Activated naive CD4-positive, alpha-beta T cell treated with anti-CD3 and anti-CD28 coated beads, Interleukin-2, amount 50 U/mL, for 24 hours (primary cell): ENCODE results near the gene MARS1.

ENCODE experiments used
- H3K27ac Mint-ChIP-seq: one replicate; pipeline ENCODE4 v1.8.0; 2021; ENCODE audit warnings: mild to moderate bottlenecking, mixed read lengths
- H3K27me3 Mint-ChIP-seq: one replicate; pipeline ENCODE4 v1.8.0; 2021; ENCODE audit warnings: mixed read lengths
- H3K36me3 Mint-ChIP-seq: one replicate; pipeline ENCODE4 v1.8.0; 2021; ENCODE audit warnings: mixed read lengths
- H3K4me1 Mint-ChIP-seq: one replicate; pipeline ENCODE4 v1.8.0; 2021; ENCODE audit warnings: mixed read lengths
- H3K4me3 Mint-ChIP-seq: one replicate; pipeline ENCODE4 v1.8.0; 2021; ENCODE audit warnings: mild to moderate bottlenecking, mixed read lengths
- H3K9me3 Mint-ChIP-seq: one replicate; pipeline ENCODE4 v1.8.0; 2021; ENCODE audit warnings: mixed read lengths

Gene MARS1

DNA sequence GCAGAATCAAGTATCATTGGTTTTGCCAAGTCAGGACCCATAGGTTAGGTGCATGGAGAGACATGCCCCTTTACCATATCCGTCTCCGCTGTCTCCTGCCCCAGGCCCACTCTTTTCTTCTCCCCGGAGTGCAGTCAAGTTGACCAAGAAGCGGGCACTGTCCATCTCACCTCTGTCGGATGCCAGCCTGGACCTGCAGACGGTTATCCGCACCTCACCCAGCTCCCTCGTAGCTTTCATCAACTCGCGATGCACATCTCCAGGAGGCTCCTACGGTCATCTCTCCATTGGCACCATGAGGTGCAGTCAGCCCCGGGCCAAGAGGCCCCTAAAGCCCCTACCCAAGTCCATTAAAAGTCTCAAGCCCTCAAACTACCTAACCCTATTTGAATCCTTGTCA is 23.3 kb upstream of the MARS1 start:
- Mint-ChIP-seq H3K27ac (no peak overlapping the region), H3K36me3 (peaks cover 7% of the 10 kb centered on the region), H3K4me1 (peaks cover 46% of the 10 kb centered on the region), H3K9me3 (no peaks in the 10 kb centered on the region), H3K4me3 (no peak overlapping the region), H3K27me3 (peaks cover 2% of the 10 kb centered on the region)

DNA sequence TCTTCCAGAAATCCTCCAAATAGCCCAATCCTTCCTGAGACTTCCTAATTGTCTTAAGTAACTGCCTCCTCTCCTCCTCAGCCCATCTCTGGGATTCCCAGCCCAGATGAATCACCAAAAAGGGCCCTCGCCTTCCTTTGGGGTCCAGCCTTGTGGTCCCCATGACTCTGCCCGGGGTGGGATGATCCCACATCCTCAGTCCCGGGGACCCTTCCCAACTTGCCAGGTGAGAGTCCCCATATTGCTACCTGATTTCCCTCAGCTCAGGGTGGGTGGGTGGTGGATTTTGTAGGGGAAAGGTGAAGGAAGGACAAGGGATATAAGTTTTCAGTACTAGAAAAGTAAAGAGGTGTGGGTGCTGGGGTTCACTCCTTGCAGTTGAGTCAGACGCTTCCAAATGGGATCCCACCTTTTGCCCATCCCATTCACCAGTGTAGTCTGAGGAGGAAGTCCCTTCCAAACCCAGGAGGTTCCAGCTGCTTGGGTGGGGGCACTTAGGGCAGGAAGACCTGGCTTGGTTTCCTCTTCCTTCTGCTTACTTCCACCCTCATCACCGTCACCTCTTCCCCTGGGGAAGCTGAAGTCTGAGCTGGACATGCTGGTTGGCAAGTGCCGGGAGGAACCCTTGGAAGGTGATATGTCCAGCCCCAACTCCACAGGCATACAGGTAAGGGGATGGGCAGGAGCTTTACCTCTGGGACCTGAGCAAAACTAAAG is 22.7 kb upstream of the MARS1 start:
- Mint-ChIP-seq H3K9me3 (no peaks in the 10 kb centered on the region), H3K27ac (peak overlapping the region; percentile 53), H3K36me3 (peaks cover 7% of the 10 kb centered on the region), H3K4me3 (no peak overlapping the region), H3K4me1 (peaks cover 45% of the 10 kb centered on the region), H3K27me3 (peaks cover 2% of the 10 kb centered on the region)

DNA sequence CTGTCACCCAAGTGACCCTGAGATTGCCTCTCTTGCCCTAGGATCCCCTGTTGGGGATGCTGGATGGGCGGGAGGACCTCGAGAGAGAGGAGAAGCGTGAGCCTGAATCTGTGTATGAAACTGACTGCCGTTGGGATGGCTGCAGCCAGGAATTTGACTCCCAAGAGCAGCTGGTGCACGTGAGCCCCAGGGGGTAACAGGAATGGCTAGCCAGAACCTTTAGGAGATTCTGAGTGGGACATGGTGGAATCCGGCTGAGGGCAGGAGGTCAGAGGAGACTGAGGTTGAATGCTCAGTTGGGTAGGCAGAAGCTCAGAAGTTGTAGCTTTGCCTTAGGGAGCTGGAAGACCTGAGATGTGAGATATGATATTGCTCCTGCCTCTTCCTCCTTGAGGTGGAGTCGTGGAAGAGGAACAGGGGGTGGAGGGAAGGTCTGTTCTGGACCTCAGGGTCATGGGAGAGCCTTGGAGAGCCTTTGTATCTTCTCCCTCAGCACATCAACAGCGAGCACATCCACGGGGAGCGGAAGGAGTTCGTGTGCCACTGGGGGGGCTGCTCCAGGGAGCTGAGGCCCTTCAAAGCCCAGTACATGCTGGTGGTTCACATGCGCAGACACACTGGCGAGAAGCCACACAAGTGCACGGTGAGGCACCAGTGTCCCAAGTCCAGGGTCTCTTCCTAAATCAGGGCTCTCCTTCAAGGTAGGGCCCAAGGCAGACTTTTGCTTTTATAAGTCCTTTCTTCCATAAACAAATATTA is 21.9 kb upstream of the MARS1 start:
- Mint-ChIP-seq H3K4me1 (peaks cover 41% of the 10 kb centered on the region), H3K27me3 (no peaks in the 10 kb centered on the region), H3K36me3 (peaks cover 7% of the 10 kb centered on the region), H3K4me3 (no peak overlapping the region), H3K9me3 (no peaks in the 10 kb centered on the region), H3K27ac (peak overlapping the region; percentile 53)

DNA sequence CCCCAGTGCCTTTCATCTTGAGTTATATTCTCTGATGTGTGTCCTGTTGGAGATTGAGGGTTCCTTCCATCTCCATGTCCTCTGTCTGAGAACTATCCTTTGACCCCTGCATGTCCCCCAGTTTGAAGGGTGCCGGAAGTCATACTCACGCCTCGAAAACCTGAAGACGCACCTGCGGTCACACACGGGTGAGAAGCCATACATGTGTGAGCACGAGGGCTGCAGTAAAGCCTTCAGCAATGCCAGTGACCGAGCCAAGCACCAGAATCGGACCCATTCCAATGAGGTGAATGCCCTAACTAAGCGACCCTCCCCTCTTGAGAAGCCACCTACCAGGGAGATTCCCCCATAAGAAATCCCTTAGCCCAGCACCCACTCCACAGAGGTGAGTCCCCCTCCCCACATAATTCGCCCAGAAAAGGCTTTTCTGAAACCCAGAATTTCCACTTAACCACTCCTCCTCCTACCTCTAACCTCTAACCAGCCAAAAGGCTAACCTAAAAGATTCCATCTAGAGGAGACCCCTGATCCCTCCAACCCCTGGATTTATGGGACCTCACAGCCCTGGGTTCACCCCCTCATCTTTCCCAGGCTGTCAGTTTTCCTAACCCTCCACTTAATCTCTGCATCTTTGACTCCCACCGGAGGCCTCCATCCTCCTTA is 20.5 kb upstream of the MARS1 start:
- H3K4me3 Mint-ChIP-seq: no peak overlapping the region
- H3K36me3 Mint-ChIP-seq: peaks cover 10% of the 10 kb centered on the region
- peak overlapping the region; percentile 19 for H3K27ac Mint-ChIP-seq
- H3K4me1 Mint-ChIP-seq: peaks cover 43% of the 10 kb centered on the region
- no peaks in the 10 kb centered on the region for H3K9me3 Mint-ChIP-seq
- no peaks in the 10 kb centered on the region for H3K27me3 Mint-ChIP-seq

DNA sequence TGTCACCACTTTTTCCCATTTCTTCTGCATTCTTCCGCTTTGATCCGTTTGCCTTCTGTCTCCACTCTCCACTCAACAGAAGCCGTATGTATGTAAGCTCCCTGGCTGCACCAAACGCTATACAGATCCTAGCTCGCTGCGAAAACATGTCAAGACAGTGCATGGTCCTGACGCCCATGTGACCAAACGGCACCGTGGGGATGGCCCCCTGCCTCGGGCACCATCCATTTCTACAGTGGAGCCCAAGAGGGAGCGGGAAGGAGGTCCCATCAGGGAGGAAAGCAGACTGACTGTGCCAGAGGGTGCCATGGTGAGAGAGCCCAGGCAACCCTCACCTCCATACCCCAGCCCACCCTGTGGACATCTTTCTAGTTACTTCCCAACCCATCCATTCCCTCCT is 20.0 kb upstream of the MARS1 start:
- Mint-ChIP-seq H3K36me3 (peaks cover 10% of the 10 kb centered on the region), H3K27ac (peak overlapping the region; percentile 41), H3K4me1 (peaks cover 43% of the 10 kb centered on the region), H3K4me3 (no peak overlapping the region), H3K9me3 (no peaks in the 10 kb centered on the region), H3K27me3 (no peaks in the 10 kb centered on the region)

DNA sequence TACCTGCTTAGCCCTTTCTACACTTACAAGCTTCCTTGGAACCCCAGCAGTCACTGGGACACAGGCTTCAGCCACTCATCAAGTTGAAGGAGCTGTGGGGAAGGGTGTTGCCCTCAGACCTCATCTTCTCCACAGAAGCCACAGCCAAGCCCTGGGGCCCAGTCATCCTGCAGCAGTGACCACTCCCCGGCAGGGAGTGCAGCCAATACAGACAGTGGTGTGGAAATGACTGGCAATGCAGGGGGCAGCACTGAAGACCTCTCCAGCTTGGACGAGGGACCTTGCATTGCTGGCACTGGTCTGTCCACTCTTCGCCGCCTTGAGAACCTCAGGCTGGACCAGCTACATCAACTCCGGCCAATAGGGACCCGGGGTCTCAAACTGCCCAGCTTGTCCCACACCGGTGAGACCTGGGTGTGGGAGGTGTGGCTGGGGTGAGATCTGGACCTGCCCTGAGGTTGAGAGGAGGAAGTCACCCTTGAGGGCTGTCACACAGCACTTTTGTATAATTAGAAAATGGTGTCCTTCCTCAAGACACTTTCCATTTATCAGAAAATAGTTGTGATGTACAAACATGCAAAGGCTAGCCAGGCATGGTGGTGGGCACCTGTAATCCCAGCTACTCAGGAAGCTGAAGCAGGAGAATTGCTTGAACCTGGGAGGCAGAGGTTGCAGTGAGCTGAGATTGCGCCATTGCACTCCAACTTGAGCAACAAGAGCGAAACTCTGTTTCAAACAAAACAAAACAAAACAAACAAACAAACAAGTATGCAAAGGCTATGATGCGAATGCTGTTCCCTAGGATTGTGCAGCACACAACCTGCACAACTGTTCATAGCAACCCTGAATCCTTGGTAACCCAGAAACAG is 18.3 kb upstream of the MARS1 start:
- no peaks in the 10 kb centered on the region for H3K9me3 Mint-ChIP-seq
- H3K27me3 Mint-ChIP-seq: no peaks in the 10 kb centered on the region
- H3K27ac Mint-ChIP-seq: no peak overlapping the region
- H3K36me3 Mint-ChIP-seq: peaks cover 17% of the 10 kb centered on the region
- peaks cover 55% of the 10 kb centered on the region for H3K4me1 Mint-ChIP-seq
- no peak overlapping the region for H3K4me3 Mint-ChIP-seq

DNA sequence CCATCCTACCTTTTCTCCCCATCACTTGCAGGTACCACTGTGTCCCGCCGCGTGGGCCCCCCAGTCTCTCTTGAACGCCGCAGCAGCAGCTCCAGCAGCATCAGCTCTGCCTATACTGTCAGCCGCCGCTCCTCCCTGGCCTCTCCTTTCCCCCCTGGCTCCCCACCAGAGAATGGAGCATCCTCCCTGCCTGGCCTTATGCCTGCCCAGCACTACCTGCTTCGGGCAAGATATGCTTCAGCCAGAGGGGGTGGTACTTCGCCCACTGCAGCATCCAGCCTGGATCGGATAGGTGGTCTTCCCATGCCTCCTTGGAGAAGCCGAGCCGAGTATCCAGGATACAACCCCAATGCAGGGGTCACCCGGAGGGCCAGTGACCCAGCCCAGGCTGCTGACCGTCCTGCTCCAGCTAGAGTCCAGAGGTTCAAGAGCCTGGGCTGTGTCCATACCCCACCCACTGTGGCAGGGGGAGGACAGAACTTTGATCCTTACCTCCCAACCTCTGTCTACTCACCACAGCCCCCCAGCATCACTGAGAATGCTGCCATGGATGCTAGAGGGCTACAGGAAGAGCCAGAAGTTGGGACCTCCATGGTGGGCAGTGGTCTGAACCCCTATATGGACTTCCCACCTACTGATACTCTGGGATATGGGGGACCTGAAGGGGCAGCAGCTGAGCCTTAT is 17.4 kb upstream of the MARS1 start:
- Mint-ChIP-seq H3K36me3 (peaks cover 20% of the 10 kb centered on the region), H3K9me3 (no peaks in the 10 kb centered on the region), H3K4me1 (peaks cover 56% of the 10 kb centered on the region), H3K27me3 (no peaks in the 10 kb centered on the region), H3K27ac (no peak overlapping the region), H3K4me3 (no peak overlapping the region)

DNA sequence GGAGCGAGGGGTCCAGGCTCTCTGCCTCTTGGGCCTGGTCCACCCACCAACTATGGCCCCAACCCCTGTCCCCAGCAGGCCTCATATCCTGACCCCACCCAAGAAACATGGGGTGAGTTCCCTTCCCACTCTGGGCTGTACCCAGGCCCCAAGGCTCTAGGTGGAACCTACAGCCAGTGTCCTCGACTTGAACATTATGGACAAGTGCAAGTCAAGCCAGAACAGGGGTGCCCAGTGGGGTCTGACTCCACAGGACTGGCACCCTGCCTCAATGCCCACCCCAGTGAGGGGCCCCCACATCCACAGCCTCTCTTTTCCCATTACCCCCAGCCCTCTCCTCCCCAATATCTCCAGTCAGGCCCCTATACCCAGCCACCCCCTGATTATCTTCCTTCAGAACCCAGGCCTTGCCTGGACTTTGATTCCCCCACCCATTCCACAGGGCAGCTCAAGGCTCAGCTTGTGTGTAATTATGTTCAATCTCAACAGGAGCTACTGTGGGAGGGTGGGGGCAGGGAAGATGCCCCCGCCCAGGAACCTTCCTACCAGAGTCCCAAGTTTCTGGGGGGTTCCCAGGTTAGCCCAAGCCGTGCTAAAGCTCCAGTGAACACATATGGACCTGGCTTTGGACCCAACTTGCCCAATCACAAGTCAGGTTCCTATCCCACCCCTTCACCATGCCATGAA is 16.8 kb upstream of the MARS1 start:
- Mint-ChIP-seq H3K9me3 (no peaks in the 10 kb centered on the region), H3K27ac (peak overlapping the region; percentile 30), H3K27me3 (no peaks in the 10 kb centered on the region), H3K4me1 (peaks cover 50% of the 10 kb centered on the region), H3K4me3 (no peak overlapping the region), H3K36me3 (peaks cover 20% of the 10 kb centered on the region)

DNA sequence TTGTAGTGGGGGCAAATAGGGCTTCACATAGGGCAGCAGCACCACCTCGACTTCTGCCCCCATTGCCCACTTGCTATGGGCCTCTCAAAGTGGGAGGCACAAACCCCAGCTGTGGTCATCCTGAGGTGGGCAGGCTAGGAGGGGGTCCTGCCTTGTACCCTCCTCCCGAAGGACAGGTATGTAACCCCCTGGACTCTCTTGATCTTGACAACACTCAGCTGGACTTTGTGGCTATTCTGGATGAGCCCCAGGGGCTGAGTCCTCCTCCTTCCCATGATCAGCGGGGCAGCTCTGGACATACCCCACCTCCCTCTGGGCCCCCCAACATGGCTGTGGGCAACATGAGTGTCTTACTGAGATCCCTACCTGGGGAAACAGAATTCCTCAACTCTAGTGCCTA is 16.2 kb upstream of the MARS1 start:
- Mint-ChIP-seq H3K27me3 (no peaks in the 10 kb centered on the region), H3K36me3 (peaks cover 20% of the 10 kb centered on the region), H3K4me1 (peaks cover 56% of the 10 kb centered on the region), H3K4me3 (no peak overlapping the region), H3K9me3 (no peaks in the 10 kb centered on the region), H3K27ac (no peak overlapping the region)

DNA sequence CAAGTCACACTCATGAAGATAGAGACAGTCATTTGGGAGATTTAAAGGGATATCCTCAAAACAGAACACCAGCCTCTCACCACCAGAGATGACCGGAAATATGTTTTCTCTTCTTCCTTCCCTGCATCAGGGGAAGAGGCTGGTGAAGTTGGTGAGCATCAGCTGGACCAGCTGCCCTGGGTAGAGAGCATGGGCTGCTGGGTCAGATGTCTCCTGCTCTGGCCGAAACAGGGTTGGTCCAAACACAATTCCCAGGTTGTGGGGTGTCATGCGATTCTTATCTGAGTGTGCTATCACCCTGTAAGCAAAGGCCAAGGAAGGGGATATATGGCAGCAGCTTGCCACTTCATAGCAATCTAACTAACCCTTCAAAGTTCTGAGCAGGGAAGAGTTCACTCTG is 15.5 kb upstream of the MARS1 start:
- peaks cover 63% of the 10 kb centered on the region for H3K4me1 Mint-ChIP-seq
- H3K4me3 Mint-ChIP-seq: no peak overlapping the region
- H3K36me3 Mint-ChIP-seq: peaks cover 17% of the 10 kb centered on the region
- no peaks in the 10 kb centered on the region for H3K27me3 Mint-ChIP-seq
- H3K9me3 Mint-ChIP-seq: no peaks in the 10 kb centered on the region
- H3K27ac Mint-ChIP-seq: peak overlapping the region; percentile 59

DNA sequence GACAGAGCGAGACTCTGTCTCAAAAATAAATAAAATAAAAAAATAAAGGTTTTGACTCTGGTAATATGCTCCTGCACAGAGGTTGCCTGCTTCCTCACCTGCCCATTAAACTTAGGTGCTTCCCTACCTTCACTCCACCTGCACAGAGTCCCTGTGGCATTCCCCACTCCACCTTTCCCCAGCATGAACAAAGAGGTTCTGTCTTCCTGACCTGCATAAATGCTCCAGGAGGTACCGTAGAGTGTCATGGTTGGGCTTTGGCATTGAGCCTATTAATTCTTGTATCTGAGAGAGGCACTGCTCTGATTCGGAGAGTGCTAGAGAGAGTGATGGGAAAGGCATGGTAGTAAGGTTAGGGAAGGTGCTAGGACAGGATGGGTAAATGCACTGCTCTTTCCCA is 14.5 kb upstream of the MARS1 start:
- no peaks in the 10 kb centered on the region for H3K9me3 Mint-ChIP-seq
- H3K4me1 Mint-ChIP-seq: peaks cover 70% of the 10 kb centered on the region
- H3K36me3 Mint-ChIP-seq: peaks cover 13% of the 10 kb centered on the region
- no peaks in the 10 kb centered on the region for H3K27me3 Mint-ChIP-seq
- peak overlapping the region; percentile 48 for H3K27ac Mint-ChIP-seq
- peak overlapping the region; percentile 77 for H3K4me3 Mint-ChIP-seq

DNA sequence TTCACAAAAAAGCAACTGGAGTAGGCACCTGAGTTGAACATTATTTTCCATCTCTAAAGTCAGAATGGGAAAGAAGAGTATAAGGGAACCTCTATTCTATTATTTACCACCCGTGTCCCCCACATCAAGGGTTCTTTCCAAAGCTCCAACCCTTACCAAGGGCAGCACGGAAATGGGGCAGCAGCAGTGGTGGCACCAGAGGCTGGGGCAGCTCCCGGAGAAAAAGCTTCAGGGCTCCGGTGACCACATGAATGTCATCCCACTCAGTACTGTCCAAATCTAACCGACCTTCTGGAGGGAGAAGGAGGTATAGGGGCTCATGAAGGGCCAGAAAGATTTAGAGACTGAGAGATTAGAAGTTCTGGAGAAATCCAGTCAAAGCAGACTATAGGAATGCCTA is 14.0 kb upstream of the MARS1 start:
- H3K4me3 Mint-ChIP-seq: peak overlapping the region; percentile 77
- no peaks in the 10 kb centered on the region for H3K9me3 Mint-ChIP-seq
- peaks cover 12% of the 10 kb centered on the region for H3K36me3 Mint-ChIP-seq
- H3K27ac Mint-ChIP-seq: peak overlapping the region; percentile 69
- no peaks in the 10 kb centered on the region for H3K27me3 Mint-ChIP-seq
- H3K4me1 Mint-ChIP-seq: peaks cover 74% of the 10 kb centered on the region

DNA sequence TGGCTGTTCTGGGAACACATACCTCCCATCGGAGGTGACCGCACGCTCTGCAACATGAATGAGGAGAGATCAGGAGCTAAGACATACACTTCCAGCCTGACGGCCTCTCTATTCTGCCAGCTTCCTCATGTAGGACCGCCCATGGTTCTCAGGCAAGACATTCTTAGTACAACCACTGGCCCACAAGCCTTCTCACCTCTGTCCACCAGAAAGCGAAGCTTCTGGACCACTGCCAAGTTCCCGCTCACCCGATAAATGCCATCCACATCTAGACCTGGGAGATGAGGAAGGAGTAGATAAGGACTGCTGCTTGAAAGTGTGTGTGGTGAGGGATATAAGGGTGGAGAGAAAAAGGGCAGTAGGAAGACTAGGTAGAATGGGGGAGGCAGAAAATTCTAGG is 13.4 kb upstream of the MARS1 start:
- Mint-ChIP-seq H3K27me3 (no peaks in the 10 kb centered on the region), H3K27ac (peak overlapping the region; percentile 69), H3K9me3 (no peaks in the 10 kb centered on the region), H3K4me3 (peak overlapping the region; percentile 77), H3K36me3 (peaks cover 12% of the 10 kb centered on the region), H3K4me1 (peaks cover 79% of the 10 kb centered on the region)

DNA sequence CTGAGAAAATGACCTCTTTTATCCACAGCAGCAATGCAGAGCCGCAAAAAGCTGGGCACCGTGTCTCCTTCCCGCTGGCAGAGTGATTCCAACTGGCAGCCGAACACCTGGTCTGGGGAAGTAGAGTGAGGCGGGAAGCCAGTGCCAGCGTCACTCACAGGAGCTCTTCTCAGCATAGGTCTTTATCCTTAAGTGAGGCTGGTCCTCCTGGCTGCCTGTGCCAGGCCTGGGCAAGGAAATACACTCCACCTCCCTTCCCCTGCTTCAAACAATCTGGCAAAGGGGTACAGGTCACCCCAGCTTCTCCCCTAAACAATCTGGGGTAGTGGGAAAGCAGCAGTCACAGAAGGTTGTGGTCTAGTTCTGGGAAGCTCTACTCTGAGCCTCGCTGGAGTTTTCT is 13.0 kb upstream of the MARS1 start:
- peak overlapping the region; percentile 77 for H3K4me3 Mint-ChIP-seq
- H3K9me3 Mint-ChIP-seq: no peaks in the 10 kb centered on the region
- H3K27me3 Mint-ChIP-seq: no peaks in the 10 kb centered on the region
- peak overlapping the region; percentile 69 for H3K27ac Mint-ChIP-seq
- peaks cover 12% of the 10 kb centered on the region for H3K36me3 Mint-ChIP-seq
- peaks cover 80% of the 10 kb centered on the region for H3K4me1 Mint-ChIP-seq
